PC-3 (cell line): ENCODE results near the gene CIB2.

Source experiments
- EZH2phosphoT487 ChIP-seq: fragments of 300-600 bp; sonication (generic); IDR thresholded peaks from 2 replicates; pipeline ENCODE4 v1.6.1; 2018; ENCODE audit warnings: mild to moderate bottlenecking, antibody characterized with exemption, low read length, borderline replicate concordance
- TF ChIP-seq, protein P1 (sequence below): fragments of 300-600 bp; sonication (generic); conservative IDR thresholded peaks from 2 replicates; pipeline ENCODE4 v1.5.1; 2017; ENCODE audit warnings: antibody characterized with exemption, low read depth, mild to moderate bottlenecking, low read length

DNA sequence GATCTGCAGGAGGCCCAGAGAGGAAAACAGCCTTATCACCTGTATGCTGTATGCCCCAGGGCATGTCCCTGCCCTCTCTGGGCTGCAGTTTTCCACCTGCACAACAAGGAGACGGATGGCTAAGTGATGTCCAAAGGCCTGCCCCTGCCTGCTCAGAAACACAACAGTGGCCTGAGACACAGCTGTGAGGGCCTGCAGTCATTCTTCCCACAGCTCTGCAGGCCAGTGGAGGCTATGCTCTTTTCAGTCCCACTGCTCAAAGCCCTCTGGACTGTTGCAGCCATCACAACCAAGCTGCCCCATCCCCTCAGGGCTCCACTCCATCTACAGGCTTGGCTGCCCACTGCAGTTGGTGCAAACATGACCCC is 48.5 kb downstream of the CIB2 start:
- no peak for TF ChIP-seq EZH2phosphoT487
- TF ChIP-seq, protein P1, sequence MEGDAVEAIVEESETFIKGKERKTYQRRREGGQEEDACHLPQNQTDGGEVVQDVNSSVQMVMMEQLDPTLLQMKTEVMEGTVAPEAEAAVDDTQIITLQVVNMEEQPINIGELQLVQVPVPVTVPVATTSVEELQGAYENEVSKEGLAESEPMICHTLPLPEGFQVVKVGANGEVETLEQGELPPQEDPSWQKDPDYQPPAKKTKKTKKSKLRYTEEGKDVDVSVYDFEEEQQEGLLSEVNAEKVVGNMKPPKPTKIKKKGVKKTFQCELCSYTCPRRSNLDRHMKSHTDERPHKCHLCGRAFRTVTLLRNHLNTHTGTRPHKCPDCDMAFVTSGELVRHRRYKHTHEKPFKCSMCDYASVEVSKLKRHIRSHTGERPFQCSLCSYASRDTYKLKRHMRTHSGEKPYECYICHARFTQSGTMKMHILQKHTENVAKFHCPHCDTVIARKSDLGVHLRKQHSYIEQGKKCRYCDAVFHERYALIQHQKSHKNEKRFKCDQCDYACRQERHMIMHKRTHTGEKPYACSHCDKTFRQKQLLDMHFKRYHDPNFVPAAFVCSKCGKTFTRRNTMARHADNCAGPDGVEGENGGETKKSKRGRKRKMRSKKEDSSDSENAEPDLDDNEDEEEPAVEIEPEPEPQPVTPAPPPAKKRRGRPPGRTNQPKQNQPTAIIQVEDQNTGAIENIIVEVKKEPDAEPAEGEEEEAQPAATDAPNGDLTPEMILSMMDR: no peak
